MCF 10A (cell line): ENCODE data around the gene ANTKMT. TPM values are rescaled to one million over a fixed set of nuclear protein-coding genes. Genes with fewer than 3 reads are reported as not detected.
A peak's percentile ranks its signal among the peaks of the same experiment; 100 is the strongest.

Experiments
- BruUV-seq: library from RNA; stranded (reverse); fragments of 400-500 nt; replicated peaks from 2 replicates; lab custom pipeline; 2021; lab: Mats Ljungman, UMichigan
- CTCF ChIA-PET: fragments of 300-600 bp; sonication (Branson Sonifier 250); formaldehyde crosslinking; extraction: SDS; loops from one replicate; lab custom pipeline; 2021; ENCODE audit warnings: antibody characterized with exemption, inconsistent platforms; lab: Yijun Ruan, JAX
- POLR2A ChIA-PET: fragments of 300-600, 350-650 bp; sonication (Branson Sonifier 250); formaldehyde crosslinking; extraction: SDS; loops from one replicate; lab custom pipeline; 2020; ENCODE audit warnings: antibody characterized with exemption, inconsistent platforms; lab: Yijun Ruan, JAX
- DNase-seq: peaks from one replicate; pipeline ENCODE4 v3.0.0-alpha.2; 2018; ENCODE audit not compliant: unreplicated experiment
- H3K27ac Mint-ChIP-seq: one replicate; pipeline ENCODE4 v1.8.0; 2022; ENCODE audit warnings: mild to moderate bottlenecking, low read depth, mixed read lengths; ENCODE audit not compliant: unreplicated experiment
- H3K27me3 Mint-ChIP-seq: one replicate; pipeline ENCODE4 v1.8.0; 2022; ENCODE audit warnings: mixed read lengths; ENCODE audit not compliant: insufficient read depth, unreplicated experiment
- H3K36me3 Mint-ChIP-seq: one replicate; pipeline ENCODE4 v1.8.0; 2022; ENCODE audit warnings: mild to moderate bottlenecking, moderate library complexity, mixed read lengths; ENCODE audit not compliant: insufficient read depth, unreplicated experiment
- H3K4me1 Mint-ChIP-seq: one replicate; pipeline ENCODE4 v1.8.0; 2022; ENCODE audit warnings: mixed read lengths; ENCODE audit not compliant: insufficient read depth, unreplicated experiment
- H3K4me3 Mint-ChIP-seq: one replicate; pipeline ENCODE4 v1.8.0; 2022; ENCODE audit warnings: mild to moderate bottlenecking, moderate library complexity, mixed read lengths; ENCODE audit not compliant: unreplicated experiment
- H3K9me3 Mint-ChIP-seq: one replicate; pipeline ENCODE4 v1.8.0; 2022; ENCODE audit warnings: mixed read lengths; ENCODE audit not compliant: unreplicated experiment
- CTCF ChIP-seq: fragments of 200-600 bp; IDR thresholded peaks from one replicate; pipeline ENCODE4 v1.8.0; 2022; ENCODE audit warnings: antibody characterized with exemption, mild to moderate bottlenecking; ENCODE audit not compliant: unreplicated experiment
- intact Hi-C: fragments of 100-400 bp; cut with micrococcal nuclease; formaldehyde crosslinking; loops from 2 replicates; pipeline ENCODE4 v1.14.1; 2022
- total RNA-seq: library from RNA; stranded (reverse); gene quantifications from 2 replicates; pipeline ENCODE4 v1.2.3, GENCODE V29; 2022

Gene ANTKMT
- total RNA-seq, 1 experiment from 2014 or later, result 54.7 TPM

- H3K9me3 Mint-ChIP-seq, result no peaks in the 10 kb centered on the region
- peaks cover 10% of the 10 kb centered on the region for H3K4me1 Mint-ChIP-seq
- ChIA-PET POLR2A (interaction anchor here (0.8 to 3.9 kb wide), 16 partner anchors 9 to 1021 kb away, joined by 3 to 26 read pairs (median 5); partner anchors contain the start of genes ANTKMT, CCDC78, CHTF18 and CIAO3), CTCF (interaction anchor here (0.7 to 2.9 kb wide), 6 partner anchors 9 to 48 kb away, joined by 3 to 11 read pairs (median 8); partner anchors contain the start of gene CIAO3)
- peak within 1 kb of the TSS; percentile 61 for H3K27ac Mint-ChIP-seq
- BruUV-seq, result TSS peak; percentile 65
- TF ChIP-seq CTCF, result no peak
- H3K36me3 Mint-ChIP-seq, result no peaks in the 10 kb centered on the region
- H3K27me3 Mint-ChIP-seq, result no peaks in the 10 kb centered on the region
- intact Hi-C loops, result no loop called here
- peak; percentile 76 for DNase-seq
- peak within 1 kb of the TSS; percentile 60 for H3K4me3 Mint-ChIP-seq
Observed at GRCh38 chr16:760545-761343, 39.8 kb downstream of the ANTKMT start, which contains the start of gene MSLN. MSLN (plus strand) TSS chr16:760734; CDS start chr16:762681, 1,947 bp downstream.

GRCh38 chr16:761625-762513 lies 40.9 kb downstream of the ANTKMT start:
- peaks cover 10% of the 10 kb centered on the region for H3K4me1 Mint-ChIP-seq
- no peaks in the 10 kb centered on the region for H3K36me3 Mint-ChIP-seq
- POLR2A ChIA-PET, result interaction anchor here (0.7 to 3.9 kb wide), 17 partner anchors 8 to 1020 kb away, joined by 3 to 26 read pairs (median 4); partner anchors contain the start of genes ANTKMT, CCDC78, CIAO3 and HAGHL
- intact Hi-C loops, result no loop called here
- TF ChIP-seq CTCF, result no peak
- H3K27me3 Mint-ChIP-seq, result no peaks in the 10 kb centered on the region
- peak overlapping the region; percentile 60 for H3K4me3 Mint-ChIP-seq
- no peak for DNase-seq
- CTCF ChIA-PET, result interaction anchor here (0.6 to 2.9 kb wide), 7 partner anchors 8 to 50 kb away, joined by 3 to 11 read pairs (median 4); partner anchors contain the start of gene CIAO3
- H3K27ac Mint-ChIP-seq, result peak overlapping the region; percentile 61
- BruUV-seq, result no TSS peak
- no peaks in the 10 kb centered on the region for H3K9me3 Mint-ChIP-seq

GRCh38 chr16:762595-763268 lies 41.8 kb downstream of the ANTKMT start:
- no TSS peak for BruUV-seq
- no peak for DNase-seq
- Mint-ChIP-seq H3K4me1 (peaks cover 10% of the 10 kb centered on the region), H3K36me3 (no peaks in the 10 kb centered on the region), H3K4me3 (no peak overlapping the region), H3K27ac (no peak overlapping the region), H3K9me3 (no peaks in the 10 kb centered on the region), H3K27me3 (no peaks in the 10 kb centered on the region)
- intact Hi-C loops, result no loop called here
- no peak for TF ChIP-seq CTCF
- ChIA-PET POLR2A (interaction anchor here (0.8 to 3.9 kb wide), 5 partner anchors 10 to 23 kb away, joined by 3 to 26 read pairs (median 6); no protein-coding TSS in a partner anchor), CTCF (interaction anchor here (0.6 kb wide), 1 partner anchor 22 kb away, joined by 4 read pairs; no protein-coding TSS in a partner anchor)
